Measurements from ENCODE around the gene HDAC10.

The HDAC10 gene

DNA sequence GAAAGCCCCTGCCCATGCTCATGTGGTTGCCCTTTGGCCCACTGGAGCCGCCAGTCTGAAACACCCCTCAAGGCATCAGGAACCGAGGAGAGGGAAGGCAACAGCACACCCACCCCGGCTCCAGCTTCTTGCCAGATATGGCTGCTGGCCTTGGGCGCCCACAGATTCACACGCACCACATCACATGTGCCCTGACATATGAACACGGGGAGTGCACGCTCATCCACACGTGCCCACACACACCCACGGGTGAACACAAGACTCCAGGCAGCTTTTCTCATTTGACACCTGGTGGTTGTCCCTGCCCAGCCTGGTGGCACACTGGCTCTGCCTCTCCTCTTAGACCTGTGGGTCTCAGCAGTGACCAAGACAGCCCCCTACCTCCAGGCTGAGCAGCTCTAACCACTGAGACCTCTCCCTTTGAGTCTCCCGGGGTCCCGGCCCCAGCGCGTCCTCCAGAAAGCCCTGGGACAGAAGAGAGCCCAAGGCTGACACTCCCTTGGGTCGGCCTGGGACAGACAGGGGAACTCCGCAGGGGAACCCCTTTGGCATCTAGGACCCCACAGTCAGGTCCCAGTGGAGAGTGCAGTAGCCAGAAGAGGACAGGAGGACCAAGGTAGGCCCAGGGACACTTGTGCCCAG is 13.2 kb upstream of the HDAC10 start:
- H3K4me3 ChIP-seq (ENCODE audit: control insufficient read depth, low read depth, low read length): no peak overlapping the region
- TF ChIP-seq, protein P1, sequence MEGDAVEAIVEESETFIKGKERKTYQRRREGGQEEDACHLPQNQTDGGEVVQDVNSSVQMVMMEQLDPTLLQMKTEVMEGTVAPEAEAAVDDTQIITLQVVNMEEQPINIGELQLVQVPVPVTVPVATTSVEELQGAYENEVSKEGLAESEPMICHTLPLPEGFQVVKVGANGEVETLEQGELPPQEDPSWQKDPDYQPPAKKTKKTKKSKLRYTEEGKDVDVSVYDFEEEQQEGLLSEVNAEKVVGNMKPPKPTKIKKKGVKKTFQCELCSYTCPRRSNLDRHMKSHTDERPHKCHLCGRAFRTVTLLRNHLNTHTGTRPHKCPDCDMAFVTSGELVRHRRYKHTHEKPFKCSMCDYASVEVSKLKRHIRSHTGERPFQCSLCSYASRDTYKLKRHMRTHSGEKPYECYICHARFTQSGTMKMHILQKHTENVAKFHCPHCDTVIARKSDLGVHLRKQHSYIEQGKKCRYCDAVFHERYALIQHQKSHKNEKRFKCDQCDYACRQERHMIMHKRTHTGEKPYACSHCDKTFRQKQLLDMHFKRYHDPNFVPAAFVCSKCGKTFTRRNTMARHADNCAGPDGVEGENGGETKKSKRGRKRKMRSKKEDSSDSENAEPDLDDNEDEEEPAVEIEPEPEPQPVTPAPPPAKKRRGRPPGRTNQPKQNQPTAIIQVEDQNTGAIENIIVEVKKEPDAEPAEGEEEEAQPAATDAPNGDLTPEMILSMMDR (IDR thresholded peaks at IDR 0.05; ENCODE audit: control insufficient read depth, insufficient read depth, low read depth, low read length, missing control alignments): no peak
- no peak for DNase-seq (ENCODE audit: low read depth)

DNA sequence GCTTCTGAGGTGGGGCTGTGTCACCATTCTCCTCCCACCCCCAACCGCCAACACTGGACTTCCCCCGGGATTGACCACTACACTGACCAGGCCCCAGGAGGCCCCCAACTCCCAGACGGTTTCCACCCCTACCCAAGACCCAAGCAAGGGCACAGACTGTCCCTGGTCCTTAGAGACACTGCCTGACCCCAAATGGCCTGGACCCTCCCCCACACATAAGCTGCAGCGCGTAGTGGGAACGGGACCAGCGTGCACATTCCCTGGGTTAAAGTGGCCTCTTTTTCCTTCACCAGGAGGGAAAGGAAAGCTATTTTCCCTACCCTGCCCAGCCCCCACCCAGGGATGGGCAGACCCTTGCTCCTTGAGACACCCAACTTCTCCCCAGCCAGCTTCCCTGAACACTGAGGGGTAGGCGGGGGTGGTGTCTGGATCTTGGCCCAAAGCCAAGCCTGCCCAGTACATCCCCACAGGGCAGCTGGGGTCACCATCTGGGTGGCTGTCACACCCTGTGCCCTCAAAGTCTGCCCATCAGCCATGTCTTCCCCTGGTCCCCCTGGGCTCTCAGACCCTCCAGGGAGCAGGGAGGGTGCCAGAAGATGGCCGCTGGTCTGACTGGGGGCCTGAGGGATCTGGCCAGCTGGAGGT is 12.0 kb upstream of the HDAC10 start:
- no peak overlapping the region for H3K4me3 ChIP-seq (ENCODE audit: control insufficient read depth, low read depth, low read length)

DNA sequence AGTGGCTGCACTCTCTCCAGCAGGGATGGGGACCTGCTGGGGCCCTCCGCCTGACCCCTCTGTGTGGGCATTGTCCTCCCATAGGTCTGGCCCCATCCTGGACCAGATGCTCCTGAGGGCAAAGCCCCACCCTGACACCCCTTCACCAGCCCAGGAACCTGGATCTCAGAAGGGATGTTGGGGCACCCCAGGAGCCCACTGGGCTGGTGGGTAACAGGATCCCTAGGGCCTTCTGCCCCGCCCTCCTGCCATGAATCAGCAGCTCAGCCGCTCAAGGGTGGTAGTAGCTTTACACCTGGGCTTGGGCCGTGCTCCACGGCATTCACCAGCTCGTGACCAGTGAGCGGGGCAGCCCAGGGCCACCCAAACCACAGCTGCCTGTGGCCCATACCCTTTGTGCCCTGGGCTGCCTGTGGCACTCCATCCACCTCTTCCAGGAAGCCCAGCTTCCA is 11.4 kb upstream of the HDAC10 start:
- no peak for DNase-seq (ENCODE audit: low read depth)
- TF ChIP-seq, protein P1 (IDR thresholded peaks at IDR 0.05; ENCODE audit: control insufficient read depth, insufficient read depth, low read depth, low read length, missing control alignments): no peak
- H3K4me3 ChIP-seq (ENCODE audit: control insufficient read depth, low read depth, low read length): no peak overlapping the region

More for the DNA sequence above, 12.0 kb upstream of the HDAC10 start:
- TF ChIP-seq, protein P1 (IDR thresholded peaks at IDR 0.05; ENCODE audit: control insufficient read depth, insufficient read depth, low read depth, low read length, missing control alignments): no peak
- no peak for DNase-seq (ENCODE audit: low read depth)

DNA sequence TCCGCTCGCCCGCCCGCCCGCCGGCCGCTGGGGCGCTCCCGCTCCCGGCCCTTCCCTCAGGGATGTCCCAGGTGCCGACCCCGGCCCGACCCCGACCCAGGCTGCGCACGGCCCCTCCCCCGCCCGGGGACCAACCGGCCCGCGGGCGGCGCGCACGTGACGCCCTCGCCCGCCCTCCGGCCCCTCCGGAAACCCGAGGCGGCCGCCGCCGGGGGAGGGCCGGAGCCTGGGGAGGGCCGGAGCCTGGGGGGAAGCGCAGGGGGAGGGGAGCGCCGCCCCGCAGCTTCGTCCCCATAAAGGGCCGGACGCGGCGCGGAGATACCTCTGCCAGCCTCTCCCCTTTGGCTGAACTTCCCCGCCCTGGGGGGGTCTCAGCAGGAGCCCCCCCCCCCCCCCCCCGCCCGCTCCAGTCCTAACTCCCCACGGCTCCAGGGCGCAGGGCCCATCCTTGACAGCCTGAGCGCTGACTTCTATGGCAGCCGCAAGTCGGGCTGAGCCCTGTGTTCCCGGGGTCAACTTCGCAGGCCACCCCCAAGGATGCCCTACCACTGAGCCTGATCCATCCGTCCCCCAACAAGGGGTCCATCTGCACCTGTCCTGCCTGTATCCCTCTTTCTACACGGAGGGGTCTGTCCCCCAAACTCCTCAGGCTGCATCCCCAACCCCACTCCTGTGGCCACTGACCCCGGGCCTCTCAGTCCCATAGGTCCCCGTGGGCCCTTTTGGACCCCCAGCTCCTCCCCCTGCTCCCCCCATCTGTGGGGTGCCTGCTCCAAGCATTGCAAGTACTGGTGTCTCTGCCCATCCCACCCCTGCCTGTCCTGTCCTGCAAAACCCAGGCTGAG is 10.8 kb upstream of the HDAC10 start, which contains the start of gene MAPK12:
TSS of gene MAPK12 (minus strand) at position 69 of the 845 bp plus-strand sequence. CDS start 174 bp downstream, outside the sequence.
- no peak for DNase-seq (ENCODE audit: low read depth)
- H3K4me3 ChIP-seq (ENCODE audit: control insufficient read depth, low read depth, low read length): peak within 1 kb of the TSS; percentile 52
- TF ChIP-seq, protein P1 (IDR thresholded peaks at IDR 0.05; ENCODE audit: control insufficient read depth, insufficient read depth, low read depth, low read length, missing control alignments): no peak

DNA sequence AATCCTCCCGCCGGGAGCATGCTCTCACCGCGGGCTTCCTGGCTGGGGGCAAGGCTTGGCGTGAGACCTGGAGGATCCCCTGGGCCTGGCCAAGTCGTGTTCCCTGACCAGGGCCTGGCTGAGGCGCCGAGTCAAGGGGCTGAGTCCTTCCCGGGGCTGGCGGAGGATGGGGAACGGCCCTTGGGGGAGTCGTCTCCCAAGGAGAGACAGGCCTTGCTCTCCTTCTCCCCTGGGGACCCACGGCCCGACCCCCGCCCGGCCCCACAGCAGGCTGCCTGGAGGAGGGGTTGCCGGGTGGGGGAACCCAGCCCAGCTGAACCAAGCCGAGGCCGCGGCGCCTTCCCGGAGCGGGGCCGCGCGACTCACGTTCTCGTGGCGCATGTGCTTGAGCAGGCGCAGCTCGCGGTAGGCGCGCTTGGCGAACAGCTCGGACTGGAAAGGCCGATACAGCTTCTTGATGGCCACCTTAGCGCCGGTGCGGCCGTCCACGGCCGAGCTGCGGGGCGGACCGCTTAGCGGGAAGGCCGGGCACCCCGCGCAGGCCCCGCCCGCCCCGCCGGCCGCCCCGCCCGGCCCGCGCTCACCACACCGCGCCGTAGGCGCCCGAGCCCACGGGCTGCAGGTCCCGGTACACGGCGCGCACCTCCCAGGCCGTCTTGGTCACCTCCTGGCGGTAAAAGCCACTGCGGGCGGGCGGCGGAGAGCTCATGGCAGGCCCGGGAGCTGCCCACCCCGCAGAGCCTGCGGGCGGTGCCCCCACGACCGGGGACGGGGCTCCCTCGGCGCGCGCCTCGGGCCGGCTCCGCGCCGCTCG is 9.9 kb upstream of the HDAC10 start:
- H3K4me3 ChIP-seq (ENCODE audit: control insufficient read depth, low read depth, low read length): peak overlapping the region; percentile 52
- no peak for DNase-seq (ENCODE audit: low read depth)
- TF ChIP-seq, protein P1 (IDR thresholded peaks at IDR 0.05; ENCODE audit: control insufficient read depth, insufficient read depth, low read depth, low read length, missing control alignments): no peak

DNA sequence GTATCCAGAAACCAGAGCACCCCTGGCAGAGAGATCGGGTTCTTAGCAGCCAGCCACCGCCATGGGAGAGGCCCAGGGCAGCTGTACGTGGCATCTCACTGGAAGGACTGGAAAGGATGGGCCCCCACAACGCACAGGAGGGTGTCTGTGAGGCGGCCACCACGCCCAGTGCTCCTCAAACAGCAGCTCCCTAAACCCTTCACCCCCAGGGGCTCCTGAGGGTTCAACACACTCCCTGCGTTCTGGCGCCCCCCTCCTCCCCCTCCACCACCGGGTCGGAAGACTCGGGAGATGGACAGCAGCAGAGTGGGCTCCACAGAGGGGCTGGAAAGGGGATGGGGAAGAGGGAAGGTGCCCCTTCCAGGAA is 9.4 kb upstream of the HDAC10 start:
- TF ChIP-seq, protein P1 (IDR thresholded peaks at IDR 0.05; ENCODE audit: control insufficient read depth, insufficient read depth, low read depth, low read length, missing control alignments): no peak
- DNase-seq (ENCODE audit: low read depth): no peak
- peak overlapping the region; percentile 52 for H3K4me3 ChIP-seq (ENCODE audit: control insufficient read depth, low read depth, low read length)

Data from AG09309 (cell line).